Measurements from ENCODE around the gene ANKRA2.
"Not testable (repeated sequence)": the region's sequence is repeated elsewhere in the genome, so short reads cannot be mapped to it uniquely, and the experiment has no call there.

- TF ChIP-seq CTCF, POLR2A (IDR thresholded peaks at IDR 0.05): not testable (repeated sequence)
Measured at GRCh38 chr5:73508521-73508920, 56.9 kb downstream of the ANKRA2 start.
